Right atrium auricular region (tissue), 2 donors: ENCODE data around the gene ZFAND3. TPM values are rescaled to one million over a fixed set of nuclear protein-coding genes. Genes with fewer than 3 reads are reported as not detected.
"Not testable (repeated sequence)": the region's sequence is repeated elsewhere in the genome, so short reads cannot be mapped to it uniquely, and the experiment has no call there.

ENCODE experiments used
- DNase-seq: peaks from one replicate; pipeline ENCODE4 v3.0.0-alpha.2; 2019; ENCODE audit warnings: low spot score
- H3K27ac ChIP-seq, 2 donors: fragments of 200-600 bp; sonication (generic); 1 replicate in 1 of 2; 2 replicates in 1 of 2; pipeline ENCODE4 v1.5.1; 2016 to 2019
- H3K27me3 ChIP-seq, 2 donors: fragments of 200-600 bp; sonication (generic); one replicate each; pipeline versions ENCODE4 v1.5.1 to v1.6.0; 2017 to 2019
- H3K36me3 ChIP-seq: fragments of 200-600 bp; sonication (generic); one replicate; pipeline ENCODE4 v1.5.1; 2016
- H3K4me1 ChIP-seq, 2 donors: fragments of 200-600 bp; sonication (generic); one replicate each; pipeline versions ENCODE4 v1.5.1 to v1.6.0; 2017 to 2019
- H3K4me3 ChIP-seq, 2 donors: fragments of 200-600 bp; sonication (generic); 1 replicate in 1 of 2; 2 replicates in 1 of 2; pipeline ENCODE4 v1.5.1; 2017 to 2019; ENCODE audit warnings: mild to moderate bottlenecking in 1 of 2, moderate library complexity in 1 of 2
- H3K9me3 ChIP-seq, 2 donors: fragments of 200-600 bp; sonication (generic); one replicate each; pipeline ENCODE4 v1.5.1; 2019
- total RNA-seq, 2 donors: library from RNA; depleted of rRNA; stranded (reverse); fragments of >200 nt; gene quantifications; one replicate each; pipeline ENCODE4 v1.1.0, GENCODE V29; 2016
- TF ChIP-seq, protein P1 (sequence below), 2 donors: fragments of 200-600 bp; sonication (generic); IDR thresholded peaks; one replicate each; pipeline ENCODE4 v1.5.1; 2019; ENCODE audit warnings: antibody characterized with exemption in 2 of 2

ZFAND3 gene
- total RNA-seq, 2 donors from 2014 or later: 36.7 to 40.0 TPM

DNA sequence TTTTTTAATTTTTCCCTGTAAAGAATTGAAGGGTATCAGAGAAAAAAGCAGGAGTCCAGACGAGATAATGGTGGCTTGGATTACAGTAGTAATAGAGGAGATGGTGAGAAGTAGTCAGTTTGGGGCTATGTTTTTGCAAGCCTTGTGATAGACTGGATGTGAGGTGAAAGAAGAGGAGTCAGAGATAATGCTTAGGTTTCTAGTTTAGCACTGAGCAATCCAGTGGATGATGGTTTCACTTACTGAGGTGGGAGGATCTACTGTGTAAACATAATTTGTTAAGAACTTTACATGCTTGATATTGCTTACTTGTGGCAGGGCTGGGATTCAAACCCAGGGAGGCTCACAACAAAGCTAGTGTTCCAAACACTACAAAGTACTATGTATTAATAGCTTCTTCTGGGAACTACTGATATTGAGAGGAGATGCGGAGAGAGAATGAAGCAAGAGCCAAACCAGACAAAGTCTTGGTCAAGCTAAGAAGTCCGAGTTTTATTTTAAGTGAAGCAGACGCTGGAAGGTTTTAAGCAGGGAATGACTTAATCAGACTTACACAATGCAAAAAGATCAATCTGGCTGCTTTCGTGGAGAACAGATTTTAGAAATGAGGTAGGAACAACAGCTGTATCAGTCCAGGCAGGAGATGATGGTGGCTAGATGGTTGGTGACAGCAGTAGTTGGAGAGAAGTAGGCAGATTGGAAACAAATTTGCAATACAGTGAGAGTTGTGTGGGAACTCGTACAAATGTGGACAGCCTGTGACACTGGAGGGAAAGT, 58.0 kb downstream of the ZFAND3 start:
- H3K4me3 ChIP-seq: no peak overlapping the region
- TF ChIP-seq, protein P1, sequence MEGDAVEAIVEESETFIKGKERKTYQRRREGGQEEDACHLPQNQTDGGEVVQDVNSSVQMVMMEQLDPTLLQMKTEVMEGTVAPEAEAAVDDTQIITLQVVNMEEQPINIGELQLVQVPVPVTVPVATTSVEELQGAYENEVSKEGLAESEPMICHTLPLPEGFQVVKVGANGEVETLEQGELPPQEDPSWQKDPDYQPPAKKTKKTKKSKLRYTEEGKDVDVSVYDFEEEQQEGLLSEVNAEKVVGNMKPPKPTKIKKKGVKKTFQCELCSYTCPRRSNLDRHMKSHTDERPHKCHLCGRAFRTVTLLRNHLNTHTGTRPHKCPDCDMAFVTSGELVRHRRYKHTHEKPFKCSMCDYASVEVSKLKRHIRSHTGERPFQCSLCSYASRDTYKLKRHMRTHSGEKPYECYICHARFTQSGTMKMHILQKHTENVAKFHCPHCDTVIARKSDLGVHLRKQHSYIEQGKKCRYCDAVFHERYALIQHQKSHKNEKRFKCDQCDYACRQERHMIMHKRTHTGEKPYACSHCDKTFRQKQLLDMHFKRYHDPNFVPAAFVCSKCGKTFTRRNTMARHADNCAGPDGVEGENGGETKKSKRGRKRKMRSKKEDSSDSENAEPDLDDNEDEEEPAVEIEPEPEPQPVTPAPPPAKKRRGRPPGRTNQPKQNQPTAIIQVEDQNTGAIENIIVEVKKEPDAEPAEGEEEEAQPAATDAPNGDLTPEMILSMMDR (IDR thresholded peaks at IDR 0.05): no peak
- no peaks in the 10 kb centered on the region for H3K27me3 ChIP-seq
- H3K27ac ChIP-seq: no peak overlapping the region
- no peaks in the 10 kb centered on the region for H3K36me3 ChIP-seq
- no peaks in the 10 kb centered on the region for H3K9me3 ChIP-seq
- H3K4me1 ChIP-seq: peaks cover 0 to 28% of the 10 kb centered on the region in 2 donors
- DNase-seq: no peak

DNA sequence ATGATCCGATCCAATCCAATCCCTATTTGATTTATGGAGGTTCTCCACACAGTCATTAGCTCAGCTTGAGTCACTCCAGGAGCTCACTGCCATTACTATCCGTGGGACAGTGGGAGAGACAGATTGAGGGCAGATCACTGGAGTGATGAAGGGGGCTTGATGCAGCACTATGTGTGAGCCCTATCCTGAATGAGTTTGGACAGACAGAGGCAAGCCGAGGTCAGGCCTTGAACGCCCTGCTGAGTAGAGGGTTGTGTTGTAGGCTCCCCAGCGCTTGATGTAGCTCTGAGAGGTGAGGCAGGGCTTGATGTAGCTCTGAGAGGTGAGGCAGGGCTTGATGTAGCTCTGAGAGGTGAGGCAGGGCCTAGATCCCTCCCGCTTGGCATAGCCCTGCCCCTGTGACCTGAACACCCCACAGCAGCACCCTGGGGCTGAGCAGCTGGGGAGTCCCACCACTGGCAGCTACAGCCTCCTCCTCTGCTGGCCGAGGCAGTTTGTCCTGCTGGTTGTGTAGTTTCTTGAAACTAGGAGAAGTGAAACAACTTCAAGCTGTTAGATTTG, 58.7 kb downstream of the ZFAND3 start:
- DNase-seq: no peak
- Histone ChIP-seq H3K4me3 (no peak overlapping the region), H3K9me3 (no peaks in the 10 kb centered on the region), H3K4me1 (peaks cover 0 to 28% of the 10 kb centered on the region in 2 donors), H3K27ac (no peak overlapping the region), H3K27me3 (no peaks in the 10 kb centered on the region), H3K36me3 (no peaks in the 10 kb centered on the region)
- TF ChIP-seq, protein P1 (IDR thresholded peaks at IDR 0.05): no peak

GRCh38 chr6:37880602-37881001, 61.1 kb downstream of the ZFAND3 start:
- not testable (repeated sequence) for H3K4me3 ChIP-seq, H3K36me3 ChIP-seq, DNase-seq, H3K9me3 ChIP-seq, H3K27me3 ChIP-seq, H3K27ac ChIP-seq
- H3K4me1 ChIP-seq: peaks cover 0 to 45% of the 10 kb centered on the region in 2 donors

DNA sequence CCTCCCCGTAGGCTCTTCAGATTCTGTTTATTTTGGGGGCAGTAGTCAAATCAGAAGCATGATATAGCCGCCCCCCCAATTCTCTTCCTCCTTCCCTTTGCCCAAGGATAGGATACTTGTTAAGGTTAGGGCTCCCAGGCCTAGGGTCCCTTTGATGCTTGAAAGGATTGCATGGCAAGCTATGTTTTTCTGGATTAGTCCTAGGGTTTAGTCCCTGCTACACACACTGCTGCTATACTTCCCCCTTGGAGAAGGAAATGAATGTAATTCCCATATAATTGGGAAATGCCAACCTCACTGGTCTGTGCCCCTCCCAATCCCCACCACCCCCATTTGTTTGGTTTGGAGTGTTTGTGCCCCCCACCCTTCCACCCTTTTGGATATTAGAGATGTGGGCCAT, 62.8 kb downstream of the ZFAND3 start:
- TF ChIP-seq, protein P1 (IDR thresholded peaks at IDR 0.05): no peak
- Histone ChIP-seq H3K4me1 (peaks cover 0 to 41% of the 10 kb centered on the region in 2 donors), H3K4me3 (no peak overlapping the region), H3K36me3 (no peaks in the 10 kb centered on the region), H3K9me3 (no peaks in the 10 kb centered on the region), H3K27me3 (no peaks in the 10 kb centered on the region), H3K27ac (no peak overlapping the region)
- DNase-seq: no peak

DNA sequence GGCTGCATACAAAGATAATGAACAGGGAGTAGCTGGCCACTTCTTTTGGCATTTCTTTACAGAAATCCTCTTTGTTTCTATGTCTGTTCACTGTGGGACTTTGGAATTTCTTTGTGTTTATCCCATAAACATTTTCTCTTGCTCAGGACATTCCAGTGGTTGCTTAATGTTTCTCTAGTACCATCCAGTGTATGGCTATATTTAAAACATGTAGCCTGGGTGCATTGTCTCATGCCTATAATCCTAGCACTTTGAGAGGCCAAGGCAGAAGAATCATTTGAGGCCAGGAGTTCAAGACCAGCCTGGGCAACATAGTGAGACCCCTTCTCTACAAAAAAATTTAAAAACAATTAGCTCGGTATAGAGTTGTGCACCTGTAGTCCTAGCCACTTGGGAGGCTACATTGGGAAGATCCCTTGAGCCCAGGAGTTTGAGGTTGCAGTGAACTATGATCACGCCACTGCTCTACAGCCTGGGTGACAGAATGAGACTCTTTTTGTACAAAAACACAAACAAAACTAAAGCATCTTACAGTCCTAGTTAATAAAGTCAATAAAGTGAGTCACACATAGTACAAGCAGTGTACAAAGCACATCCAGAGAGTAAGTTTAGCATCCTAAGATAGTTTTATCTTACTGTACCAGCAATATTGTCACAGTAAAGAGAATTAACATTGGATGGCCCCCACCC, 63.3 kb downstream of the ZFAND3 start:
- Histone ChIP-seq H3K4me3 (no peak overlapping the region), H3K9me3 (no peaks in the 10 kb centered on the region), H3K27ac (no peak overlapping the region), H3K4me1 (peaks cover 0 to 39% of the 10 kb centered on the region in 2 donors), H3K27me3 (no peaks in the 10 kb centered on the region), H3K36me3 (no peaks in the 10 kb centered on the region)
- TF ChIP-seq, protein P1 (IDR thresholded peaks at IDR 0.05): no peak
- DNase-seq: no peak

GRCh38 chr6:37884548-37884947, 65.0 kb downstream of the ZFAND3 start:
- Histone ChIP-seq H3K27me3 (no peaks in the 10 kb centered on the region), H3K4me3 (no peak overlapping the region), H3K4me1 (peaks cover 0 to 50% of the 10 kb centered on the region in 2 donors), H3K9me3 (no peaks in the 10 kb centered on the region), H3K36me3 (no peaks in the 10 kb centered on the region), H3K27ac (no peak overlapping the region)
- DNase-seq: no peak
- TF ChIP-seq, protein P1 (IDR thresholded peaks at IDR 0.05): no peak
